Esophagus squamous epithelium (tissue), 4 donors: ENCODE measurements around the gene TNPO3.

Experiments
- CTCF ChIP-seq, 6 experiments: fragments of 450-650 bp in 4 of 6; fragments of 200-600 bp in 2 of 6; sonication (generic) in 2 of 6; IDR thresholded peaks; one replicate each; pipeline ENCODE4 v1.5.1; 2016 to 2019; ENCODE audit warnings: antibody characterized with exemption in 6 of 6, mild to moderate bottlenecking in 4 of 6, moderate library complexity in 4 of 6
- POLR2A ChIP-seq, 4 donors: fragments of 450-650 bp; IDR thresholded peaks; one replicate each; pipeline ENCODE4 v1.6.1; 2017; ENCODE audit warnings: antibody characterized with exemption in 4 of 4, mild to moderate bottlenecking in 4 of 4, moderate library complexity in 3 of 4

- TF ChIP-seq CTCF (IDR thresholded peaks at IDR 0.05), result no peak
- TF ChIP-seq POLR2A (IDR thresholded peaks at IDR 0.05), result no peak
Observed at GRCh38 chr7:129037585-129037984, 17.3 kb downstream of the TNPO3 start.
